ENCODE results near the gene GJD3.

GJD3 gene

GRCh38 chr17:40318830-40319391, 45.6 kb downstream of the GJD3 start:
- Histone ChIP-seq H3K4me3 (replicated peaks; ENCODE audit: insufficient read depth, low read length) (peak overlapping the region; percentile 91), H3K27ac (replicated peaks) (peak overlapping the region; percentile 91), H3K27me3 (ENCODE audit: insufficient read depth, poor library complexity, severe bottlenecking) (no peaks in the 10 kb centered on the region)
- no peak for DNase-seq (ENCODE audit: low read depth in 1 of 2, low spot score in 1 of 2)
- TF ChIP-seq, protein P1, sequence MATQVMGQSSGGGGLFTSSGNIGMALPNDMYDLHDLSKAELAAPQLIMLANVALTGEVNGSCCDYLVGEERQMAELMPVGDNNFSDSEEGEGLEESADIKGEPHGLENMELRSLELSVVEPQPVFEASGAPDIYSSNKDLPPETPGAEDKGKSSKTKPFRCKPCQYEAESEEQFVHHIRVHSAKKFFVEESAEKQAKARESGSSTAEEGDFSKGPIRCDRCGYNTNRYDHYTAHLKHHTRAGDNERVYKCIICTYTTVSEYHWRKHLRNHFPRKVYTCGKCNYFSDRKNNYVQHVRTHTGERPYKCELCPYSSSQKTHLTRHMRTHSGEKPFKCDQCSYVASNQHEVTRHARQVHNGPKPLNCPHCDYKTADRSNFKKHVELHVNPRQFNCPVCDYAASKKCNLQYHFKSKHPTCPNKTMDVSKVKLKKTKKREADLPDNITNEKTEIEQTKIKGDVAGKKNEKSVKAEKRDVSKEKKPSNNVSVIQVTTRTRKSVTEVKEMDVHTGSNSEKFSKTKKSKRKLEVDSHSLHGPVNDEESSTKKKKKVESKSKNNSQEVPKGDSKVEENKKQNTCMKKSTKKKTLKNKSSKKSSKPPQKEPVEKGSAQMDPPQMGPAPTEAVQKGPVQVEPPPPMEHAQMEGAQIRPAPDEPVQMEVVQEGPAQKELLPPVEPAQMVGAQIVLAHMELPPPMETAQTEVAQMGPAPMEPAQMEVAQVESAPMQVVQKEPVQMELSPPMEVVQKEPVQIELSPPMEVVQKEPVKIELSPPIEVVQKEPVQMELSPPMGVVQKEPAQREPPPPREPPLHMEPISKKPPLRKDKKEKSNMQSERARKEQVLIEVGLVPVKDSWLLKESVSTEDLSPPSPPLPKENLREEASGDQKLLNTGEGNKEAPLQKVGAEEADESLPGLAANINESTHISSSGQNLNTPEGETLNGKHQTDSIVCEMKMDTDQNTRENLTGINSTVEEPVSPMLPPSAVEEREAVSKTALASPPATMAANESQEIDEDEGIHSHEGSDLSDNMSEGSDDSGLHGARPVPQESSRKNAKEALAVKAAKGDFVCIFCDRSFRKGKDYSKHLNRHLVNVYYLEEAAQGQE (IDR thresholded peaks at IDR 0.05; ENCODE audit: insufficient replicate concordance, low read depth), result no peak
- TF ChIP-seq SPI1 (IDR thresholded peaks at IDR 0.05; ENCODE audit: borderline replicate concordance, low read depth) (no peak), GABPA (IDR thresholded peaks at IDR 0.05; ENCODE audit: low read depth) (no peak), POLR2AphosphoS5 (IDR thresholded peaks at IDR 0.05; ENCODE audit: low read depth) (no peak)
- TF ChIP-seq, protein P2, sequence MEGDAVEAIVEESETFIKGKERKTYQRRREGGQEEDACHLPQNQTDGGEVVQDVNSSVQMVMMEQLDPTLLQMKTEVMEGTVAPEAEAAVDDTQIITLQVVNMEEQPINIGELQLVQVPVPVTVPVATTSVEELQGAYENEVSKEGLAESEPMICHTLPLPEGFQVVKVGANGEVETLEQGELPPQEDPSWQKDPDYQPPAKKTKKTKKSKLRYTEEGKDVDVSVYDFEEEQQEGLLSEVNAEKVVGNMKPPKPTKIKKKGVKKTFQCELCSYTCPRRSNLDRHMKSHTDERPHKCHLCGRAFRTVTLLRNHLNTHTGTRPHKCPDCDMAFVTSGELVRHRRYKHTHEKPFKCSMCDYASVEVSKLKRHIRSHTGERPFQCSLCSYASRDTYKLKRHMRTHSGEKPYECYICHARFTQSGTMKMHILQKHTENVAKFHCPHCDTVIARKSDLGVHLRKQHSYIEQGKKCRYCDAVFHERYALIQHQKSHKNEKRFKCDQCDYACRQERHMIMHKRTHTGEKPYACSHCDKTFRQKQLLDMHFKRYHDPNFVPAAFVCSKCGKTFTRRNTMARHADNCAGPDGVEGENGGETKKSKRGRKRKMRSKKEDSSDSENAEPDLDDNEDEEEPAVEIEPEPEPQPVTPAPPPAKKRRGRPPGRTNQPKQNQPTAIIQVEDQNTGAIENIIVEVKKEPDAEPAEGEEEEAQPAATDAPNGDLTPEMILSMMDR (IDR thresholded peaks at IDR 0.05; ENCODE audit: insufficient read depth, low read length), result no peak

GRCh38 chr17:40317880-40318829, 46.4 kb downstream of the GJD3 start:
- Histone ChIP-seq H3K27me3 (ENCODE audit: insufficient read depth, poor library complexity, severe bottlenecking) (no peaks in the 10 kb centered on the region), H3K27ac (replicated peaks) (peak overlapping the region; percentile 91), H3K4me3 (replicated peaks; ENCODE audit: insufficient read depth, low read length) (peak overlapping the region; percentile 91)
- TF ChIP-seq, protein P2 (IDR thresholded peaks at IDR 0.05; ENCODE audit: insufficient read depth, low read length), result no peak
- TF ChIP-seq, protein P1 (IDR thresholded peaks at IDR 0.05; ENCODE audit: insufficient replicate concordance, low read depth), result no peak
- TF ChIP-seq SPI1 (IDR thresholded peaks at IDR 0.05; ENCODE audit: borderline replicate concordance, low read depth) (no peak), POLR2AphosphoS5 (IDR thresholded peaks at IDR 0.05; ENCODE audit: low read depth) (peak; percentile 72; the same call in 1 of the 2 replicates), GABPA (IDR thresholded peaks at IDR 0.05; ENCODE audit: low read depth) (0 out of 2 replicates have a peak, but pooled peaks have one; percentile 8)
- DNase-seq (ENCODE audit: low read depth in 1 of 2, low spot score in 1 of 2), result peak; percentile 89 to 94

DNA sequence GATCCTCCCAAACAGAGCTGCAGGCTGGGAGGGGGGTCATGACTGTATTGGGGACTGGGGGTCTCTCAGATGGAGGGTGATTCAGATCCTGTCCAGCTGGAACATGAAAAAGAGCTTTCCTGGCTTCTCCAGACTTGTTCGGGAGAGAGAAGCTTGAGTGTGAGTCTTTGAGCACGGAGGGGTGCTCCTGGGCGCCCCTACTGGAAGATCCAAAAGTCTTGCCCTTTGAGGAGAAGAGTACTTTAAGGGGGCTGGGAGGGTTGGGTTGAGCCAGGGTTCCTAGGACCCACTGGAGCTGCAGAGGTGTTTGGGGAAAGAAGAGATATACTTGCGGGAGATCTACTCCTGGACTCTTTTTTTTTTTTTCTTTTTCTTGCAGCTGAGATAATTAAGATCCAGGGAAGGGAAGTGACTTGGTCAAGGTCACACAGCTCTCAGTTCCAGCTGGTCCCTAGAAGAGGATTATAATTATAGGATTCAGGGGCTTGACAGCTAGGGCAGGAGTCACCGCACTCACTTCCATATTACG, 47.1 kb downstream of the GJD3 start:
- H3K4me3 ChIP-seq (replicated peaks; ENCODE audit: insufficient read depth, low read length), result peak overlapping the region; percentile 91
- TF ChIP-seq, protein P2 (IDR thresholded peaks at IDR 0.05; ENCODE audit: insufficient read depth, low read length), result peak; percentile 41
- TF ChIP-seq SPI1 (IDR thresholded peaks at IDR 0.05; ENCODE audit: borderline replicate concordance, low read depth), result no peak
- TF ChIP-seq, protein P1 (IDR thresholded peaks at IDR 0.05; ENCODE audit: insufficient replicate concordance, low read depth), result no peak
- DNase-seq (ENCODE audit: low read depth in 1 of 2, low spot score in 1 of 2), result peak in 1 of 2 experiments; percentile 58
- H3K27me3 ChIP-seq (ENCODE audit: insufficient read depth, poor library complexity, severe bottlenecking), result no peaks in the 10 kb centered on the region
- peak overlapping the region; percentile 91 for H3K27ac ChIP-seq (replicated peaks)
